Measurements from ENCODE around the gene CATSPER3. TPM values are rescaled to one million over a fixed set of nuclear protein-coding genes. Genes with fewer than 3 reads are reported as not detected.

CATSPER3 gene
- total RNA-seq, 1 donor from 2014 or later, result 0.54 TPM

DNA sequence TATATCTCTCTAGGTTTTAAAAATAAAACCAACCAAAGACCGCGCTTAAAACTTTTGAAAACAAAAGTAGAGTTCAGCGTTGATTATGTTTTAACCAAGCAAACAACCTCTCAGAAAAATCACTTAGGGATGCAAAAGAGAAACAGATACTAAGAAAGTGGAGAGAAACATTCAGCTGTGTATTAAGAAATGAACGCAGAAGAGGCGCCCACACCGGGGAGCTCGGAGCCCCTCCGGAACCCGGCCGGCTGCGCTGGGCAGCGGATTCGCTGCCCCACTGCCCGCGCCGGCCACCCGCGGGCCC is 64.9 kb downstream of the CATSPER3 start:
- intact Hi-C loops (cut with micrococcal nuclease), result loop anchor here (5.0 kb wide), 2 partner anchors 455 to 510 kb away; no protein-coding TSS in a partner anchor
- no peak for DNase-seq
- Mint-ChIP-seq H3K27me3 (peaks cover 73% of the 10 kb centered on the region), H3K27ac (no peak overlapping the region), H3K4me3 (peak overlapping the region; percentile 57), H3K36me3 (ENCODE audit: low read depth) (peaks cover 7% of the 10 kb centered on the region), H3K9me3 (peaks cover 7% of the 10 kb centered on the region), H3K4me1 (peaks cover 29% of the 10 kb centered on the region)

GRCh38 chr5:135032999-135033861 is 65.5 kb downstream of the CATSPER3 start:
- Mint-ChIP-seq H3K27ac (peak overlapping the region; percentile 7), H3K4me1 (peaks cover 29% of the 10 kb centered on the region), H3K36me3 (ENCODE audit: low read depth) (peaks cover 7% of the 10 kb centered on the region), H3K9me3 (peaks cover 7% of the 10 kb centered on the region), H3K27me3 (peaks cover 79% of the 10 kb centered on the region), H3K4me3 (peak overlapping the region; percentile 84)
- peak; percentile 74 for DNase-seq
- intact Hi-C loops (cut with micrococcal nuclease), result loop anchor here (5.0 kb wide), 2 partner anchors 454 to 509 kb away; no protein-coding TSS in a partner anchor

DNA sequence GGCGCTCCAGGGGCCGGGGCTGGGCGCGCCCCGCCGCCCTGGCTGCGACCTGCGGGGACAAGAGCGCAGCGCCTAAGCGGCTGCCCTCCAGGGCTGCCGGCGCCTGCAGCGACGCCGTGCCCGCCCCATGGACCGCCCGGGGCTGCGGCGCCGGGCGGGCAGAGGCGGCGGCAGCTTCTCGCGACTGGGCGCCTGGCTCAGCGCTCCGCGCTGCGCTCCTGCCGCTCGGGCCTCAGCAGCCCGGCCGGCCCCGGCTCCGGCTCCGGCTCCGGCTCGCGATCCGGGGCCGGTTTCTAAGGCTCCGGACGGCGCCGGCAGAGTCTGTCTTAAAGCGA is 66.2 kb downstream of the CATSPER3 start, which contains the start of gene PITX1:
PITX1 (minus strand) TSS at position 328 of the 335 bp plus-strand sequence. CDS start 347 bp downstream, outside the sequence.
- DNase-seq, result no peak
- Mint-ChIP-seq H3K27me3 (peaks cover 83% of the 10 kb centered on the region), H3K4me1 (peaks cover 27% of the 10 kb centered on the region), H3K4me3 (peak within 1 kb of the TSS; percentile 87), H3K27ac (peak within 1 kb of the TSS; percentile 81), H3K36me3 (ENCODE audit: low read depth) (peaks cover 6% of the 10 kb centered on the region), H3K9me3 (peaks cover 7% of the 10 kb centered on the region)
- intact Hi-C loops (cut with micrococcal nuclease), result loop anchor here (5.0 kb wide), 2 partner anchors 453 to 508 kb away; no protein-coding TSS in a partner anchor

- H3K36me3 Mint-ChIP-seq (ENCODE audit: low read depth), result peaks cover 4% of the 10 kb centered on the region
- DNase-seq, result peak; percentile 64
- H3K27ac Mint-ChIP-seq, result peak overlapping the region; percentile 81
- peaks cover 79% of the 10 kb centered on the region for H3K27me3 Mint-ChIP-seq
- H3K4me1 Mint-ChIP-seq, result peaks cover 26% of the 10 kb centered on the region
- intact Hi-C loops (cut with micrococcal nuclease), result loop anchor here (5.0 kb wide), 2 partner anchors 453 to 508 kb away; no protein-coding TSS in a partner anchor
- H3K4me3 Mint-ChIP-seq, result peak overlapping the region; percentile 87
- peaks cover 5% of the 10 kb centered on the region for H3K9me3 Mint-ChIP-seq
Observed at GRCh38 chr5:135034236-135034962, 66.7 kb downstream of the CATSPER3 start.

GRCh38 chr5:135034963-135035677 is 67.4 kb downstream of the CATSPER3 start:
- DNase-seq, result no peak
- Mint-ChIP-seq H3K4me1 (peaks cover 22% of the 10 kb centered on the region), H3K9me3 (no peaks in the 10 kb centered on the region), H3K4me3 (peak overlapping the region; percentile 87), H3K27ac (no peak overlapping the region), H3K27me3 (peaks cover 74% of the 10 kb centered on the region), H3K36me3 (ENCODE audit: low read depth) (no peaks in the 10 kb centered on the region)
- intact Hi-C loops (cut with micrococcal nuclease), result loop anchor here (5.0 kb wide), 3 partner anchors 157 to 507 kb away; no protein-coding TSS in a partner anchor

DNA sequence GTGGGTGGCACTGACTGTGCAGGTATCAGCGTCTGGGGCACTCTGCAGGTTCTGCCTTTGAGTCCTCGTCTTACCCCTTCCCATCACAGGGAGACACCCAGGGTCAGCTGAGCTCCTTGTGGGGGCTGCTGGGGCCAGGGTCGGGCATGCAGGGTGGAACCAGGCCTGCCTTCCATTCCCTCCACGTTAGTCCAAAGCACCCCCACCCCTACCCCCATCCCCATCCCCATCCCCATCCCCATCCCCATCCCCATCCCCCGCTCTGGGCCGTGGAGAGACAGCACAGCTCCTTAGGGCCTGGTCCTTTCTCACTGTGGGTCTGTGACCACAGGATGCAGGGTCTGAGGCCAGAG is 67.9 kb downstream of the CATSPER3 start:
- Mint-ChIP-seq H3K36me3 (ENCODE audit: low read depth) (no peaks in the 10 kb centered on the region), H3K27me3 (peaks cover 74% of the 10 kb centered on the region), H3K4me1 (peaks cover 18% of the 10 kb centered on the region), H3K4me3 (no peak overlapping the region), H3K27ac (no peak overlapping the region), H3K9me3 (no peaks in the 10 kb centered on the region)
- intact Hi-C loops (cut with micrococcal nuclease), result loop anchor here (5.0 kb wide), 1 partner anchor 157 kb away; no protein-coding TSS in a partner anchor
- no peak for DNase-seq

- intact Hi-C loops (cut with micrococcal nuclease), result loop anchor here (5.0 kb wide), 1 partner anchor 156 kb away; no protein-coding TSS in a partner anchor
Observed at GRCh38 chr5:135036405-135036804, 68.7 kb downstream of the CATSPER3 start.

DNA sequence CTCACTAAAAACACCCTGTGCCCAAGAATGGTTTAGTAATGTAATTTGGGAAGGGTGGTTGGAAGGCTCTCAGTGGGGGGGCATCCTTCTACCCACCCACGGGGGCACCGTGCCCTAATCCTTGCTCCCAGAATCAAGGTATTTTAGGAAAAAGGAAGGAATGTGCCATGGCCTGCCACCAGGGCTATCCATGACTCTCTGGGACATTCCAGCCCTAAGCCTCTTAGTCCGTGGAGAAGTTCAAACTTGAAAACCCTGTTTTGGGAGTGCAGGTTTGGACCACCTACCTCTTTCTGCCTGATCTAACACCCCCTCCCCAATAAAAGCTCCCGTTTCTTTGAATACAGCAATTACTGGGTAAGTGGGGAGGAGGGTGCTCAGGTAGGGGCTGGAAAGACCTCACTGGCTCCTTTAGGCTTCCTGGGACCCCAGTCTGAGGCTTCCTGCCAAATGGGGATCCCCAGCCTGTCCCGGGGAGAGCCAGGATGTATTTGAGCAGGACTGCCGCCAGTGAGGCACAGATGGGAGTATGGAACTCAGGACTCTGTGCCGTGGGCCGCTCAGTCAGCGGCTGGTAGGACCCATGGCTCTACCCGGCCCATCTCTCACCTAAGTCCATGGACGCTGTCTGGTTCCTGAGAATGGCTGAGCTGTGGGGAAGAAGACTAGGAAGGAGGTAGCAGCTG is 70.0 kb downstream of the CATSPER3 start:
- Mint-ChIP-seq H3K4me1 (peaks cover 8% of the 10 kb centered on the region), H3K36me3 (ENCODE audit: low read depth) (no peaks in the 10 kb centered on the region), H3K4me3 (no peak overlapping the region), H3K9me3 (no peaks in the 10 kb centered on the region), H3K27me3 (peaks cover 74% of the 10 kb centered on the region), H3K27ac (no peak overlapping the region)
- intact Hi-C loops (cut with micrococcal nuclease), result loop anchor here (5.0 kb wide), 1 partner anchor 155 kb away; no protein-coding TSS in a partner anchor
- no peak for DNase-seq

More at GRCh38 chr5:135036405-135036804, 68.7 kb downstream of the CATSPER3 start:
- Mint-ChIP-seq H3K27me3 (peaks cover 75% of the 10 kb centered on the region), H3K4me1 (peaks cover 11% of the 10 kb centered on the region), H3K9me3 (no peaks in the 10 kb centered on the region), H3K27ac (no peak overlapping the region), H3K4me3 (no peak overlapping the region), H3K36me3 (ENCODE audit: low read depth) (no peaks in the 10 kb centered on the region)
- no peak for DNase-seq

- intact Hi-C loops (cut with micrococcal nuclease), result loop anchor here (5.0 kb wide), 1 partner anchor 154 kb away; no protein-coding TSS in a partner anchor
- Mint-ChIP-seq H3K27ac (no peak overlapping the region), H3K4me3 (no peak overlapping the region), H3K9me3 (no peaks in the 10 kb centered on the region), H3K27me3 (peaks cover 77% of the 10 kb centered on the region), H3K36me3 (ENCODE audit: low read depth) (no peaks in the 10 kb centered on the region), H3K4me1 (peaks cover 5% of the 10 kb centered on the region)
- no peak for DNase-seq
Observed at GRCh38 chr5:135038205-135038812, 70.6 kb downstream of the CATSPER3 start.

GRCh38 chr5:135038813-135039270 is 71.1 kb downstream of the CATSPER3 start:
- intact Hi-C loops (cut with micrococcal nuclease), result loop anchor here (5.0 kb wide), 1 partner anchor 153 kb away; no protein-coding TSS in a partner anchor
- Mint-ChIP-seq H3K9me3 (no peaks in the 10 kb centered on the region), H3K4me1 (peaks cover 4% of the 10 kb centered on the region), H3K36me3 (ENCODE audit: low read depth) (no peaks in the 10 kb centered on the region), H3K27ac (no peak overlapping the region), H3K27me3 (peaks cover 81% of the 10 kb centered on the region), H3K4me3 (no peak overlapping the region)
- DNase-seq, result no peak

GRCh38 chr5:135039271-135040033 is 71.7 kb downstream of the CATSPER3 start:
- Mint-ChIP-seq H3K27ac (no peak overlapping the region), H3K9me3 (no peaks in the 10 kb centered on the region), H3K4me1 (peaks cover 2% of the 10 kb centered on the region), H3K27me3 (peaks cover 85% of the 10 kb centered on the region), H3K4me3 (no peak overlapping the region), H3K36me3 (ENCODE audit: low read depth) (no peaks in the 10 kb centered on the region)
- peak; percentile 66 for DNase-seq
- intact Hi-C loops (cut with micrococcal nuclease), result loop anchor here (1.0 to 5.0 kb wide), 2 partner anchors 9 to 153 kb away; no protein-coding TSS in a partner anchor

DNA sequence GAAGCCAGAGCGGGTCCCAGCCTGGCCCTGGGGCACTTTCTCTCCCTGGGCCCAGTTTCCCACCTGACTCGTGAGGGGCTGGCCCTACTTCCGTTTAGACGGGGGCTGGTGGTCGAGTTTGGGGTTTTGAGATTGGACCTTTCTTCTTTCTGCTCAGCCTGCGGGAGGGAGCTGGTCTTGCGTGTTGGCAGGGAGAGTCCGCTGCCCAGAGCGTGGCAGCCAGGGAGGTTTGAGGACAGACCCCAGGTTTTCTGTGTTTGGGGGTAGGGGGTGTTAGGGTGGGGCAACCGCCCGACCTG is 72.3 kb downstream of the CATSPER3 start:
- H3K27me3 Mint-ChIP-seq, result peaks cover 83% of the 10 kb centered on the region
- no peak for DNase-seq
- no peaks in the 10 kb centered on the region for H3K9me3 Mint-ChIP-seq
- intact Hi-C loops (cut with micrococcal nuclease), result loop anchor here (1.0 kb wide), 1 partner anchor 10 kb away; no protein-coding TSS in a partner anchor
- no peaks in the 10 kb centered on the region for H3K36me3 Mint-ChIP-seq (ENCODE audit: low read depth)
- peaks cover under 1% of the 10 kb centered on the region for H3K4me1 Mint-ChIP-seq
- no peak overlapping the region for H3K4me3 Mint-ChIP-seq
- peak overlapping the region; percentile 12 for H3K27ac Mint-ChIP-seq

Data from activated CD4-positive, alpha-beta T cell treated with anti-CD3 and anti-CD28 coated beads, Interleukin-2, amount 10 ng/mL, durations not matched to agents 24 days and 14 days (primary cell).